ENCODE results near the gene CACYBP. TPM values are rescaled to one million over a fixed set of nuclear protein-coding genes. Genes with fewer than 3 reads are reported as not detected.
A peak's percentile ranks its signal among the peaks of the same experiment; 100 is the strongest.

Gene CACYBP
- total and polyA plus RNA-seq, 10 donors = 32.3 to 128 (median 63.1) TPM

- H3K27me3 ChIP-seq (replicated peaks in 1 of 7) = no peaks in the 10 kb centered on the region
- H3K9me3 ChIP-seq = no peaks in the 10 kb centered on the region
- TF ChIP-seq POLR2AphosphoS5 (IDR thresholded peaks at IDR 0.05) (no peak), POLR2A (IDR thresholded peaks at IDR 0.05) (no peak)
- TF ChIP-seq, protein P1, sequence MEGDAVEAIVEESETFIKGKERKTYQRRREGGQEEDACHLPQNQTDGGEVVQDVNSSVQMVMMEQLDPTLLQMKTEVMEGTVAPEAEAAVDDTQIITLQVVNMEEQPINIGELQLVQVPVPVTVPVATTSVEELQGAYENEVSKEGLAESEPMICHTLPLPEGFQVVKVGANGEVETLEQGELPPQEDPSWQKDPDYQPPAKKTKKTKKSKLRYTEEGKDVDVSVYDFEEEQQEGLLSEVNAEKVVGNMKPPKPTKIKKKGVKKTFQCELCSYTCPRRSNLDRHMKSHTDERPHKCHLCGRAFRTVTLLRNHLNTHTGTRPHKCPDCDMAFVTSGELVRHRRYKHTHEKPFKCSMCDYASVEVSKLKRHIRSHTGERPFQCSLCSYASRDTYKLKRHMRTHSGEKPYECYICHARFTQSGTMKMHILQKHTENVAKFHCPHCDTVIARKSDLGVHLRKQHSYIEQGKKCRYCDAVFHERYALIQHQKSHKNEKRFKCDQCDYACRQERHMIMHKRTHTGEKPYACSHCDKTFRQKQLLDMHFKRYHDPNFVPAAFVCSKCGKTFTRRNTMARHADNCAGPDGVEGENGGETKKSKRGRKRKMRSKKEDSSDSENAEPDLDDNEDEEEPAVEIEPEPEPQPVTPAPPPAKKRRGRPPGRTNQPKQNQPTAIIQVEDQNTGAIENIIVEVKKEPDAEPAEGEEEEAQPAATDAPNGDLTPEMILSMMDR (IDR thresholded peaks at IDR 0.05 in 8 of 11, conservative IDR thresholded peaks at IDR 0.05 in 3 of 11) = no peak
- H3K4me3 ChIP-seq = no peak overlapping the region
- H3K36me3 ChIP-seq = peaks cover 0 to 24% (median 0%) of the 10 kb centered on the region in 6 donors
- H3K27ac ChIP-seq = peak overlapping the region in 1 of 8 donors; percentile 86
- peaks cover 0 to 30% (median 19%) of the 10 kb centered on the region in 6 donors for H3K4me1 ChIP-seq
- DNase-seq = no peak
- WGBS, 5 donors = 76 to 92% (median 87%) methylated on average over 3 of the region's 3 CpGs
- intact Hi-C loops (cut with DNase I; ENCODE audit: low total_unique reads) = loop anchor here (10.0 kb wide), 1 partner anchor 114 kb away; no protein-coding TSS in a partner anchor
These were observed 10.8 kb upstream of the CACYBP start for GRCh38 chr1:174988986-174989385.

DNA sequence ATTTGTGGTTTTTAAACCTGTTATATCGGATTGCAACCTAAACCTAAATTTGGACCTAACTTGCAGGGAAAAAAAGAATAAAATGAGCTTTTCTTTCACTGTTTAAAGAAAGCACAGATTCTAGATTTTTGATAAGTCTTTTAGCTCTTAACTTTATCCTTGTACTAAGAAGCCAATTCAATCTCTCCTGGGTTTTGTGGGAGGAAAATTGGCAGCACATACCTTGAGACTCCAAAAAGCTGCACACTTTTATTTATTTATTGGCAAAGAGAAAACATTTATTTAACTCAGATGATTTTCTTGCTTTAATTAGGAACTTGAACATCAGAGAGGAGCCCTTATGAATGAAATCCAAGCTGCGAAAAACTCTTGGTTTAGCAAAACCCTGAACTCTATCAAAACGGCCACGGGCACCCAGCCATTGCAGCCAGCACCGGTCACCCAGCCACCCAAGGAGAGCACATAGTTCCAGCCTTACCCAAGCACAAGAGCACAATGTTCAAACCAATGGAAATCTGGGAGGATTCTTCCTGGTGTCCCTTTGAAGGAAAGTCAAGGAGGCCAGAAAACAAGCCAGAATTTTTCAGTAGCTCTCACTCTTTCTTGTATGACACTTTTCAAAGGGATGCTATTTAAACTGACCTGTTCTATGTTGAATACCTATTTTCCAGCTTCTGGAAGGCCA, 10.1 kb upstream of the CACYBP start:
- TF ChIP-seq POLR2AphosphoS5 (IDR thresholded peaks at IDR 0.05) (no peak), POLR2A (IDR thresholded peaks at IDR 0.05) (no peak)
- TF ChIP-seq, protein P1 (IDR thresholded peaks at IDR 0.05 in 8 of 11, conservative IDR thresholded peaks at IDR 0.05 in 3 of 11) = no peak
- H3K4me3 ChIP-seq = peak overlapping the region in 4 of 8 donors; percentile 32 to 65 (median 46)
- peak overlapping the region in 7 of 8 donors; percentile 71 to 93 (median 85) for H3K27ac ChIP-seq
- H3K9me3 ChIP-seq = no peaks in the 10 kb centered on the region
- peaks cover 0 to 30% (median 19%) of the 10 kb centered on the region in 6 donors for H3K4me1 ChIP-seq
- no peaks in the 10 kb centered on the region for H3K27me3 ChIP-seq (replicated peaks in 1 of 7)
- intact Hi-C loops (cut with DNase I; ENCODE audit: low total_unique reads) = loop anchor here (10.0 kb wide), 1 partner anchor 115 kb away; no protein-coding TSS in a partner anchor
- 65 to 87% (median 83%) methylated on average over 5 of the region's 5 CpGs for WGBS, 5 donors
- H3K36me3 ChIP-seq = peaks cover 0 to 25% (median 0%) of the 10 kb centered on the region in 6 donors
- DNase-seq = no peak

- no peaks in the 10 kb centered on the region for H3K9me3 ChIP-seq
- H3K27ac ChIP-seq = peak overlapping the region; percentile 71 to 93 (median 84)
- peaks cover 0 to 30% (median 19%) of the 10 kb centered on the region in 6 donors for H3K4me1 ChIP-seq
- no peaks in the 10 kb centered on the region for H3K27me3 ChIP-seq (replicated peaks in 1 of 7)
- H3K36me3 ChIP-seq = peaks cover 0 to 25% (median 0%) of the 10 kb centered on the region in 6 donors
- intact Hi-C loops (cut with DNase I; ENCODE audit: low total_unique reads) = no loop called here
- TF ChIP-seq, protein P1 (IDR thresholded peaks at IDR 0.05 in 8 of 11, conservative IDR thresholded peaks at IDR 0.05 in 3 of 11) = no peak
- TF ChIP-seq POLR2AphosphoS5 (IDR thresholded peaks at IDR 0.05) = no peak
- TF ChIP-seq POLR2A (IDR thresholded peaks at IDR 0.05) = no peak
- 7 to 15% (median 12%) methylated on average over 6 of the region's 6 CpGs for WGBS, 5 donors
- DNase-seq = no peak
- H3K4me3 ChIP-seq = peak overlapping the region; percentile 0 to 65 (median 36)
These were observed 9.3 kb upstream of the CACYBP start for GRCh38 chr1:174990382-174990999.

- intact Hi-C loops (cut with DNase I; ENCODE audit: low total_unique reads) = no loop called here
- no peak for TF ChIP-seq POLR2A (IDR thresholded peaks at IDR 0.05)
- DNase-seq = no peak
- Histone ChIP-seq H3K4me1 (peaks cover 0 to 30% (median 19%) of the 10 kb centered on the region in 6 donors), H3K27me3 (replicated peaks in 1 of 7) (no peaks in the 10 kb centered on the region), H3K27ac (peak overlapping the region in 1 of 8 donors; percentile 93), H3K36me3 (peaks cover 0 to 25% (median 0%) of the 10 kb centered on the region in 6 donors), H3K4me3 (no peak overlapping the region), H3K9me3 (no peaks in the 10 kb centered on the region)
- WGBS, 5 donors = 97 to 100% (median 98%) methylated on average over 1 of the region's 1 CpG
These were observed 8.3 kb upstream of the CACYBP start for GRCh38 chr1:174991473-174991872.

Data from spleen (tissue), 11 donors.